ENCODE results near the gene ROMO1. TPM values are rescaled to one million over a fixed set of nuclear protein-coding genes. Genes with fewer than 3 reads are reported as not detected.
"Not testable (repeated sequence)": the region's sequence is repeated elsewhere in the genome, so short reads cannot be mapped to it uniquely, and the experiment has no call there.

Gene ROMO1
- total RNA-seq, 1 donor from 2014 or later, result 210 TPM

- Histone ChIP-seq H3K36me3 (peaks cover 100% of the 10 kb centered on the region), H3K9me3 (replicated peaks) (no peaks in the 10 kb centered on the region), H3K4me1 (peaks cover 67% of the 10 kb centered on the region), H3K27me3 (ENCODE audit: low read depth) (no peaks in the 10 kb centered on the region), H3K27ac (replicated peaks) (no peak overlapping the region), H3K4me3 (no peak overlapping the region)
- TF ChIP-seq CTCF (IDR thresholded peaks at IDR 0.05; ENCODE audit: borderline replicate concordance), result no peak
- no peak for DNase-seq
- intact Hi-C loops (cut with micrococcal nuclease), result no loop called here
Measured at GRCh38 chr20:35721219-35721618, 22.0 kb downstream of the ROMO1 start.

GRCh38 chr20:35721621-35722020, 22.4 kb downstream of the ROMO1 start:
- intact Hi-C loops (cut with micrococcal nuclease), result no loop called here
- Histone ChIP-seq H3K9me3 (replicated peaks) (no peaks in the 10 kb centered on the region), H3K36me3 (peaks cover 100% of the 10 kb centered on the region), H3K27me3 (ENCODE audit: low read depth) (no peaks in the 10 kb centered on the region), H3K4me1 (peaks cover 67% of the 10 kb centered on the region), H3K27ac (replicated peaks) (no peak overlapping the region), H3K4me3 (no peak overlapping the region)
- TF ChIP-seq CTCF (IDR thresholded peaks at IDR 0.05; ENCODE audit: borderline replicate concordance), result no peak
- DNase-seq, result no peak

GRCh38 chr20:35723275-35723639, 24.1 kb downstream of the ROMO1 start:
- H3K4me3 ChIP-seq; H3K9me3 ChIP-seq (replicated peaks); DNase-seq; intact Hi-C loops (cut with micrococcal nuclease); H3K27me3 ChIP-seq (ENCODE audit: low read depth); H3K27ac ChIP-seq (replicated peaks): not testable (repeated sequence)
- H3K36me3 ChIP-seq, result peaks cover 100% of the 10 kb centered on the region
- peaks cover 59% of the 10 kb centered on the region for H3K4me1 ChIP-seq

GRCh38 chr20:35723652-35724320, 24.6 kb downstream of the ROMO1 start:
- H3K36me3 ChIP-seq, result peaks cover 100% of the 10 kb centered on the region

GRCh38 chr20:35724321-35725230, 25.4 kb downstream of the ROMO1 start:
- intact Hi-C loops (cut with micrococcal nuclease), result no loop called here
- Histone ChIP-seq H3K27ac (replicated peaks) (no peak overlapping the region), H3K4me1 (peaks cover 62% of the 10 kb centered on the region), H3K4me3 (no peak overlapping the region), H3K36me3 (peaks cover 100% of the 10 kb centered on the region), H3K9me3 (replicated peaks) (no peaks in the 10 kb centered on the region), H3K27me3 (ENCODE audit: low read depth) (no peaks in the 10 kb centered on the region)
- DNase-seq, result no peak
- TF ChIP-seq CTCF (IDR thresholded peaks at IDR 0.05; ENCODE audit: borderline replicate concordance), result no peak

More at GRCh38 chr20:35723652-35724320, 24.6 kb downstream of the ROMO1 start:
- H3K27me3 ChIP-seq (ENCODE audit: low read depth); H3K27ac ChIP-seq (replicated peaks); intact Hi-C loops (cut with micrococcal nuclease); H3K4me3 ChIP-seq; H3K9me3 ChIP-seq (replicated peaks); DNase-seq: not testable (repeated sequence)
- H3K4me1 ChIP-seq, result peaks cover 62% of the 10 kb centered on the region

- Histone ChIP-seq H3K4me1 (peaks cover 62% of the 10 kb centered on the region), H3K27ac (replicated peaks) (no peak overlapping the region), H3K9me3 (replicated peaks) (no peaks in the 10 kb centered on the region), H3K36me3 (peaks cover 100% of the 10 kb centered on the region), H3K27me3 (ENCODE audit: low read depth) (no peaks in the 10 kb centered on the region), H3K4me3 (no peak overlapping the region)
- no peak for TF ChIP-seq CTCF (IDR thresholded peaks at IDR 0.05; ENCODE audit: borderline replicate concordance)
- intact Hi-C loops (cut with micrococcal nuclease), result no loop called here
- no peak for DNase-seq
Measured at GRCh38 chr20:35726842-35727711, 27.9 kb downstream of the ROMO1 start.
